Measurements from ENCODE around the gene SPATA16.

The SPATA16 gene

DNA sequence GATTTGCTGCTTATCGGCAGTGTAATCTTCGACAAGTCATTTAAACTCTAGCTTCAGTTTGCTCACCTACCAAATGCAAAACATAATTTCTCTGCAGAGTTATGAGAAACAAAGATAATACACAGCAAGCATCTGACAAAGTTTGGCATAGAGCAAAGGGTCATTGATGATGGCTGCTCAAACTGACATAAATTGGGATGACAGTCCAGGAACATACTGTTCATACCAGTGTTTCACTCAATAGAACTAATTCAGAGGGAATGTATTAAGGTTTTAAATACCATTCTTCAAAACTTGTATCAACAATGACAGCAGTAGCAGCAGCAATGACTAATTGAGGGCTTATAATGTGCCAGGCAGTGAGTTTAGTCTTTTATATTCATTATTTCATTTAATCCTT lies 137.6 kb downstream of the SPATA16 start:
- Histone ChIP-seq H3K4me2 (ENCODE audit: low read length) (no peak overlapping the region), H3K18ac (ENCODE audit: low read length) (no peak overlapping the region), H4K5ac (ENCODE audit: low read length) (no peak overlapping the region), H3K36me3 (ENCODE audit: control insufficient read depth, insufficient read depth, low read length) (no peaks in the 10 kb centered on the region), H3K4me1 (ENCODE audit: control insufficient read depth, low read depth, low read length) (no peaks in the 10 kb centered on the region), H3K9ac (ENCODE audit: low read length) (no peak overlapping the region), H2BK120ac (ENCODE audit: low read depth, low read length) (no peak overlapping the region), H3K56ac (ENCODE audit: low read length) (no peak overlapping the region), H2AK5ac (ENCODE audit: low read length) (no peak overlapping the region), H4K8ac (ENCODE audit: low read depth, low read length) (no peak overlapping the region), H3K27ac (ENCODE audit: low read depth, low read length) (no peak overlapping the region), H3K79me2 (ENCODE audit: control insufficient read depth, insufficient read depth, low read length) (no peaks in the 10 kb centered on the region), H3K27me3 (ENCODE audit: insufficient read depth, low read length, poor library complexity) (no peaks in the 10 kb centered on the region), H3K79me1 (ENCODE audit: low read length) (no peaks in the 10 kb centered on the region), H3K23ac (ENCODE audit: low read length) (no peak overlapping the region), H3K4ac (ENCODE audit: low read depth, low read length) (no peak overlapping the region), H3K4me3 (ENCODE audit: low read length) (no peak overlapping the region), H2BK15ac (replicated peaks; ENCODE audit: low read depth) (no peak overlapping the region), H2BK5ac (ENCODE audit: low read length) (no peak overlapping the region)
- DNase-seq = no peak
- WGBS (ENCODE audit: extremely low coverage, insufficient coverage, low lambda C conversion rate) = no CpG with 5 or more reads among the region's 2 CpGs

DNA sequence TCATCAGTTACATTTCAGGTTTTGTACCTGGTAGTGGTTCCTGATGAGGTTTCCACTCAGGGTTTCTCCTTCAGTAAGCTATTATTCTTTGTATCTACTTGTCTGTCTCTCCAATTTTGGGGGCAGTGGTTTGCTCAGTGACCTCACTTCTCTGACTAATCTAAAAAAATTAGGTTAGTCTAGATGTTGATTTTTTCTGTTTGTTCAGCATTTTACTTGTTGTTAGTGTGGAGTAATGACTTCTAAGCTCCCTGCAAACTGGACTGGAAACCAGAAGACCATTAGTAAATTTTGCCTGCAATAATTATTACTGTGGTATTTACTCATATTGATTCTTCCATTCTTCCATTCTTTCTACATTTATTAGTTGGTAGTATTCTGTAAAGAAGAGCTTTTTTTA lies 139.4 kb downstream of the SPATA16 start:
- Histone ChIP-seq H3K36me3 (ENCODE audit: control insufficient read depth, insufficient read depth, low read length) (no peaks in the 10 kb centered on the region), H4K5ac (ENCODE audit: low read length) (no peak overlapping the region), H2BK5ac (ENCODE audit: low read length) (no peak overlapping the region), H2BK15ac (replicated peaks; ENCODE audit: low read depth) (no peak overlapping the region), H3K4ac (ENCODE audit: low read depth, low read length) (no peak overlapping the region), H3K56ac (ENCODE audit: low read length) (no peak overlapping the region), H3K27ac (ENCODE audit: low read depth, low read length) (no peak overlapping the region), H3K4me1 (ENCODE audit: control insufficient read depth, low read depth, low read length) (no peaks in the 10 kb centered on the region), H3K18ac (ENCODE audit: low read length) (no peak overlapping the region), H3K79me1 (ENCODE audit: low read length) (no peaks in the 10 kb centered on the region), H3K4me2 (ENCODE audit: low read length) (no peak overlapping the region), H3K79me2 (ENCODE audit: control insufficient read depth, insufficient read depth, low read length) (no peaks in the 10 kb centered on the region), H3K9ac (ENCODE audit: low read length) (no peak overlapping the region), H3K27me3 (ENCODE audit: insufficient read depth, low read length, poor library complexity) (no peaks in the 10 kb centered on the region), H2AK5ac (ENCODE audit: low read length) (no peak overlapping the region), H3K4me3 (ENCODE audit: low read length) (no peak overlapping the region), H3K23ac (ENCODE audit: low read length) (no peak overlapping the region), H4K8ac (ENCODE audit: low read depth, low read length) (no peak overlapping the region), H2BK120ac (ENCODE audit: low read depth, low read length) (no peak overlapping the region)
- no peak for DNase-seq

DNA sequence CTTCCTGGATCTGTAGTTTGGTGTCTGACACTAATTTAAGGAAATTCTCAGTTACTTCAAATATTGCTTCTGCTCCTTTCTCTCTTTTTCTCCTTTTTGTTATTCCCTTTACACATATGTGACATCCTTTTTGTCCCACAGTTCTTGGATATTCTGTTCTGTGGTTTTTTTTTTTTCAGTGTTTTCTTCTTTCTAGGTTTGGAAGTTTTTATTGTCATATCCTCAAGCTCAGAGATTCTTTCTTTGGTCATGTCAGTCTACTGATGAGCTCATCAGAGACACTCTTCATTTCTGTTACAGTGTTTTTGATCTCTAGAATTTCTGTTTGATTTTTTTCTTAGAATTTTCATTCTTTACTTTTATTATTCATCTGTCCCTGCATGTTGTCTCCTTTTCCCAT lies 140.5 kb downstream of the SPATA16 start:
- no peak overlapping the region for H3K23ac ChIP-seq (ENCODE audit: low read length)
- H3K4me2 ChIP-seq (ENCODE audit: low read length) = no peak overlapping the region
- no peak overlapping the region for H2BK15ac ChIP-seq (replicated peaks; ENCODE audit: low read depth)
- H4K8ac ChIP-seq (ENCODE audit: low read depth, low read length) = no peak overlapping the region
- H3K4ac ChIP-seq (ENCODE audit: low read depth, low read length) = no peak overlapping the region
- DNase-seq = no peak
- no peak overlapping the region for H3K9ac ChIP-seq (ENCODE audit: low read length)
- H3K56ac ChIP-seq (ENCODE audit: low read length) = no peak overlapping the region
- H2AK5ac ChIP-seq (ENCODE audit: low read length) = no peak overlapping the region
- no peak overlapping the region for H3K4me3 ChIP-seq (ENCODE audit: low read length)
- H3K4me1 ChIP-seq (ENCODE audit: control insufficient read depth, low read depth, low read length) = no peaks in the 10 kb centered on the region
- H2BK5ac ChIP-seq (ENCODE audit: low read length) = no peak overlapping the region
- H3K36me3 ChIP-seq (ENCODE audit: control insufficient read depth, insufficient read depth, low read length) = no peaks in the 10 kb centered on the region
- H3K79me1 ChIP-seq (ENCODE audit: low read length) = no peaks in the 10 kb centered on the region
- H2BK120ac ChIP-seq (ENCODE audit: low read depth, low read length) = no peak overlapping the region
- no peak overlapping the region for H4K5ac ChIP-seq (ENCODE audit: low read length)
- no peak overlapping the region for H3K27ac ChIP-seq (ENCODE audit: low read depth, low read length)
- H3K79me2 ChIP-seq (ENCODE audit: control insufficient read depth, insufficient read depth, low read length) = no peaks in the 10 kb centered on the region
- no peak overlapping the region for H3K18ac ChIP-seq (ENCODE audit: low read length)
- no peaks in the 10 kb centered on the region for H3K27me3 ChIP-seq (ENCODE audit: insufficient read depth, low read length, poor library complexity)

DNA sequence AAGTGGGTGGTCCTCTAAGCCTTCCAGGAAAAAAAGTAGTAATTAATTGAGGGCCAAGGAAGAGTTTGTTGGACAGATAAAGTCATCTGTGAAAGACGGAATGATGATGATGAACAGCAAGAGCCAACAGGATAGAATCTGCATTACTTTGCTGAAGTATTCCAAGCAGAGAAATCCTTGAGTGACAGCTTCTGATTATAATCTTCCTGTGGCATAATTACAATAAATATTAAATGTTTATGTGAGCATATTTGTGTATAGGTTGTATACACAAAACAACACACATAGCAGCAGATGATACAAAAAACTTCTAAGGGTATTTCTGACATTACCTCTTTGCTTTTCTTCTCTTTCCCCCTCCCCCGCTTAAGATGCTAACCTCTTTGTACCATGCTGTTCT lies 147.6 kb downstream of the SPATA16 start:
- no CpG with 5 or more reads among the region's 2 CpGs for WGBS (ENCODE audit: extremely low coverage, insufficient coverage, low lambda C conversion rate)

DNA sequence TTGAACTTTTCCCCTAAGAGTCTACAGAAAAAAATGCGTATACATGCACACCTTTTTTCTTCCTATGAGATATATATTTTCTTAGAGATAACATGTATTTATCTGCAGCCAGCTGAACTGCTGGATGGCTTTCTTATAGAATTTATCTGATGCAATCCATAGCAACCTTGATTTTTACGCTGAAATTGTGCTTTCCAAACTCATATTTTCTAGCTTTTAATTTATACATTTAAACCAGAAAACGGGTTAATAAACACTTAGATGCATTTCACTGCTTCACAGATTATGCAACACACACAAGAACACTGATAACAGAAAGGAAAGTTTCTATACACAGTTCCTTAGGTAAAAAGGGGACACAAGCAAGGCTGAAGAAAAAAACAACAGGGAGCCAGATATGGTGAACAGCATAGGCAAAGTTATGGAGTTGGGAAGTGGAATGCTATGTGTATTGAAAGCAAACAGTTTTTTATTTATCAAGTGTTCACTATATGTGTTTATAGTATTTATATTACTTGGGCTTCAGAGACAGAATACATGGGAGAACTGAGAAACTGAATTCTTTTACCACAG lies 149.5 kb downstream of the SPATA16 start:
- Histone ChIP-seq H2BK5ac (ENCODE audit: low read length) (no peak overlapping the region), H3K27me3 (ENCODE audit: insufficient read depth, low read length, poor library complexity) (no peaks in the 10 kb centered on the region), H3K56ac (ENCODE audit: low read length) (no peak overlapping the region), H2AK5ac (ENCODE audit: low read length) (no peak overlapping the region), H3K18ac (ENCODE audit: low read length) (no peak overlapping the region), H3K4me1 (ENCODE audit: control insufficient read depth, low read depth, low read length) (no peaks in the 10 kb centered on the region), H3K36me3 (ENCODE audit: control insufficient read depth, insufficient read depth, low read length) (no peaks in the 10 kb centered on the region), H4K8ac (ENCODE audit: low read depth, low read length) (no peak overlapping the region), H3K4me2 (ENCODE audit: low read length) (no peak overlapping the region), H4K5ac (ENCODE audit: low read length) (no peak overlapping the region), H2BK120ac (ENCODE audit: low read depth, low read length) (no peak overlapping the region), H3K4ac (ENCODE audit: low read depth, low read length) (no peak overlapping the region), H3K9ac (ENCODE audit: low read length) (no peak overlapping the region), H3K23ac (ENCODE audit: low read length) (no peak overlapping the region), H3K79me1 (ENCODE audit: low read length) (no peaks in the 10 kb centered on the region), H3K4me3 (ENCODE audit: low read length) (no peak overlapping the region), H3K27ac (ENCODE audit: low read depth, low read length) (no peak overlapping the region), H2BK15ac (replicated peaks; ENCODE audit: low read depth) (no peak overlapping the region), H3K79me2 (ENCODE audit: control insufficient read depth, insufficient read depth, low read length) (no peaks in the 10 kb centered on the region)
- WGBS (ENCODE audit: extremely low coverage, insufficient coverage, low lambda C conversion rate) = no CpG with 5 or more reads among the region's 3 CpGs
- no peak for DNase-seq

More for the DNA sequence above, 147.6 kb downstream of the SPATA16 start:
- H3K4ac ChIP-seq (ENCODE audit: low read depth, low read length) = no peak overlapping the region
- H4K8ac ChIP-seq (ENCODE audit: low read depth, low read length) = no peak overlapping the region
- H3K23ac ChIP-seq (ENCODE audit: low read length) = no peak overlapping the region
- no peak overlapping the region for H2BK5ac ChIP-seq (ENCODE audit: low read length)
- H3K27me3 ChIP-seq (ENCODE audit: insufficient read depth, low read length, poor library complexity) = no peaks in the 10 kb centered on the region
- H3K79me2 ChIP-seq (ENCODE audit: control insufficient read depth, insufficient read depth, low read length) = no peaks in the 10 kb centered on the region
- no peak overlapping the region for H3K4me3 ChIP-seq (ENCODE audit: low read length)
- no peaks in the 10 kb centered on the region for H3K4me1 ChIP-seq (ENCODE audit: control insufficient read depth, low read depth, low read length)
- H3K27ac ChIP-seq (ENCODE audit: low read depth, low read length) = no peak overlapping the region
- H2BK120ac ChIP-seq (ENCODE audit: low read depth, low read length) = no peak overlapping the region
- no peak overlapping the region for H3K9ac ChIP-seq (ENCODE audit: low read length)
- no peak for DNase-seq
- no peak overlapping the region for H2BK15ac ChIP-seq (replicated peaks; ENCODE audit: low read depth)
- no peak overlapping the region for H3K18ac ChIP-seq (ENCODE audit: low read length)
- H4K5ac ChIP-seq (ENCODE audit: low read length) = no peak overlapping the region
- H3K79me1 ChIP-seq (ENCODE audit: low read length) = no peaks in the 10 kb centered on the region
- no peak overlapping the region for H3K56ac ChIP-seq (ENCODE audit: low read length)
- no peak overlapping the region for H3K4me2 ChIP-seq (ENCODE audit: low read length)
- no peak overlapping the region for H2AK5ac ChIP-seq (ENCODE audit: low read length)
- no peaks in the 10 kb centered on the region for H3K36me3 ChIP-seq (ENCODE audit: control insufficient read depth, insufficient read depth, low read length)

DNA sequence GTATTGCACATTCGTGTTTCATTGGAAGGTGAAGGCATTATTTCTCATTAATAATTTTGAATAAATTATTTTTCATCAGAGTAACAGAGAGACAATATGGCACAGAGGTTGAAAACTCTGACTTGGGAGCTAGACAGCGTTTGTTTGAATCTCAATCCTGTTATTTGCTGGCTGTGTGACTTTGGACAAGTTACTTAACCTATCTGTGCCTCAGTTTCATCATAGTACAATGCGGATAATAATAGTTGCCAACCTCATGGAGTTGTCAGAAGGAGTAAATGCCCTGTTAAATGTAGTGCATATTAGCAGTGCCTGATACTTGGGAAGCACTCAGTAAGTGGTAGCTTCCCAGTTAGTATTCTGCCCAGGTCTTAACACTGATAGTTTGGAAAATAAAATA lies 151.7 kb downstream of the SPATA16 start:
- no peak overlapping the region for H3K9ac ChIP-seq (ENCODE audit: low read length)
- H2BK5ac ChIP-seq (ENCODE audit: low read length) = no peak overlapping the region
- H3K27ac ChIP-seq (ENCODE audit: low read depth, low read length) = no peak overlapping the region
- H3K79me2 ChIP-seq (ENCODE audit: control insufficient read depth, insufficient read depth, low read length) = no peaks in the 10 kb centered on the region
- no CpG with 5 or more reads among the region's 3 CpGs for WGBS (ENCODE audit: extremely low coverage, insufficient coverage, low lambda C conversion rate)
- no peak overlapping the region for H3K18ac ChIP-seq (ENCODE audit: low read length)
- no peak overlapping the region for H3K23ac ChIP-seq (ENCODE audit: low read length)
- no peak overlapping the region for H3K4me3 ChIP-seq (ENCODE audit: low read length)
- H3K56ac ChIP-seq (ENCODE audit: low read length) = no peak overlapping the region
- H4K5ac ChIP-seq (ENCODE audit: low read length) = no peak overlapping the region
- no peaks in the 10 kb centered on the region for H3K79me1 ChIP-seq (ENCODE audit: low read length)
- no peaks in the 10 kb centered on the region for H3K27me3 ChIP-seq (ENCODE audit: insufficient read depth, low read length, poor library complexity)
- DNase-seq = no peak
- H2BK120ac ChIP-seq (ENCODE audit: low read depth, low read length) = no peak overlapping the region
- H4K8ac ChIP-seq (ENCODE audit: low read depth, low read length) = no peak overlapping the region
- no peak overlapping the region for H2BK15ac ChIP-seq (replicated peaks; ENCODE audit: low read depth)
- no peaks in the 10 kb centered on the region for H3K36me3 ChIP-seq (ENCODE audit: control insufficient read depth, insufficient read depth, low read length)
- no peak overlapping the region for H3K4me2 ChIP-seq (ENCODE audit: low read length)
- H2AK5ac ChIP-seq (ENCODE audit: low read length) = no peak overlapping the region
- no peaks in the 10 kb centered on the region for H3K4me1 ChIP-seq (ENCODE audit: control insufficient read depth, low read depth, low read length)
- H3K4ac ChIP-seq (ENCODE audit: low read depth, low read length) = no peak overlapping the region

Measured in mesendoderm (in vitro differentiated cells).